ENCODE measurements around the gene EFCAB11. TPM values are rescaled to one million over a fixed set of nuclear protein-coding genes. Genes with fewer than 3 reads are reported as not detected.

Gene EFCAB11
- total and polyA plus RNA-seq, 2 of the 4 experiments (the other 2 are of a cell fraction), result 2.2 to 5.3 TPM

GRCh38 chr14:89899917-89900663, 54.4 kb downstream of the EFCAB11 start:
- H3K9me1 ChIP-seq (ENCODE audit: insufficient read depth, low read length), result no peaks in the 10 kb centered on the region; the same call in 1 of the 2 replicates
- H3K27ac ChIP-seq (ENCODE audit: insufficient read depth, low read length), result peak overlapping the region; percentile 100
- peak overlapping the region; percentile 98 for H4K5ac ChIP-seq (ENCODE audit: low read depth, low read length)
- ChIA-PET POLR2A (ENCODE audit: unreplicated experiment) (interaction anchor here (0.6 kb wide), 1 partner anchor 133 kb away, joined by 5 read pairs; no protein-coding TSS in a partner anchor), CTCF (interaction anchor here (0.6 to 1.1 kb wide), 3 partner anchors 95 to 268 kb away, joined by 3 to 5 read pairs (median 3); no protein-coding TSS in a partner anchor)
- in situ Hi-C loops (cut with MboI; ENCODE audit: low sequenced_read_pairs) (no loop called here), intact Hi-C loops (cut with micrococcal nuclease) (loop anchor here (1.0 to 2.0 kb wide), 3 partner anchors 55 to 860 kb away; no protein-coding TSS in a partner anchor), dilution Hi-C loops (cut with HindIII; ENCODE audit: low sequenced_read_pairs, unreplicated experiment) (no loop called here)
- no CpG with 5 or more reads among the region's 4 CpGs for WGBS, 2 experiments (ENCODE audit: extremely low coverage in 2 of 2, insufficient read length in 1 of 2)
- peak overlapping the region; percentile 79 for H3K4me2 ChIP-seq (ENCODE audit: low read depth, low read length)
- TSS peak; percentile 77 for BruUV-seq (replicated peaks)
- peak overlapping the region; percentile 97 for H3K56ac ChIP-seq (ENCODE audit: extremely low read depth, insufficient read depth, low read length)
- peak overlapping the region; percentile 99 for H3K9ac ChIP-seq (ENCODE audit: low read depth, low read length)
- no peaks in the 10 kb centered on the region for H3K27me3 ChIP-seq (ENCODE audit: control insufficient read depth, insufficient read depth, low read length)
- H3K36me3 ChIP-seq (ENCODE audit: control insufficient read depth, insufficient read depth, low read length), result peaks cover 1% of the 10 kb centered on the region; the same call in 1 of the 2 replicates
- H4K91ac ChIP-seq (ENCODE audit: insufficient read depth, low read depth, low read length), result peak overlapping the region; percentile 99
- peak overlapping the region; percentile 92 for H2BK15ac ChIP-seq (ENCODE audit: low read depth, low read length)
- peak overlapping the region; percentile 99 for H2BK5ac ChIP-seq (ENCODE audit: low read depth, low read length, poor library complexity, severe bottlenecking)
- peak overlapping the region; percentile 96 for H2BK20ac ChIP-seq (ENCODE audit: low read depth, low read length)
- H2AK9ac ChIP-seq (replicated peaks; ENCODE audit: low read depth, low read length, poor library complexity), result no peak overlapping the region
- H4K20me1 ChIP-seq (ENCODE audit: insufficient read depth, low read length), result no peaks in the 10 kb centered on the region
- H3K23ac ChIP-seq (ENCODE audit: low read depth, low read length), result peak overlapping the region; percentile 80; the same call in 1 of the 2 replicates
- peaks cover 0 to 7% of the 10 kb centered on the region in 2 experiments; a peak in 1 of 4 replicates for H3K79me1 ChIP-seq (ENCODE audit: low read depth in 1 of 2, low read length in 2 of 2)
- DNase-seq, result peak; percentile 49
- peak overlapping the region; percentile 99 for H3K18ac ChIP-seq (ENCODE audit: low read depth, low read length)
- peaks cover 9% of the 10 kb centered on the region for H3K4me1 ChIP-seq (ENCODE audit: control insufficient read depth, insufficient read depth, low read length)
- H2BK120ac ChIP-seq (ENCODE audit: low read depth, low read length), result peak overlapping the region; percentile 95
- H3K4ac ChIP-seq (ENCODE audit: low read depth, low read length), result peak overlapping the region; percentile 85
- peak overlapping the region; percentile 11; the same call in 1 of the 2 replicates for H3K4me3 ChIP-seq (ENCODE audit: insufficient read depth, low read depth, low read length)
- peak overlapping the region; percentile 75 for H2AK5ac ChIP-seq (ENCODE audit: low read depth, low read length)
- no peak overlapping the region for H2AFZ ChIP-seq (replicated peaks; ENCODE audit: low read length, poor library complexity)
- peak overlapping the region; percentile 66 for H3K14ac ChIP-seq (replicated peaks; ENCODE audit: low read depth, low read length)
- ATAC-seq (ENCODE audit: low read depth), result peak; percentile 49
- no peaks in the 10 kb centered on the region for H3K9me3 ChIP-seq (ENCODE audit: control insufficient read depth, insufficient read depth, low read length)
- peak overlapping the region; percentile 92 for H4K8ac ChIP-seq (ENCODE audit: low read depth in 2 of 2, low read length in 2 of 2)
- TF ChIP-seq POLR2A (IDR thresholded peaks at IDR 0.05; ENCODE audit: low read depth, low read length), result no peak
- no peak for TF ChIP-seq RCOR1 (IDR thresholded peaks at IDR 0.05; ENCODE audit: insufficient replicate concordance, low read length)
- TF ChIP-seq MAZ (IDR thresholded peaks at IDR 0.05; ENCODE audit: borderline replicate concordance, low read depth, low read length), result no peak
- no peak for TF ChIP-seq NFE2L2 (IDR thresholded peaks at IDR 0.05; ENCODE audit: low read depth, low read length)
- TF ChIP-seq BHLHE40 (IDR thresholded peaks at IDR 0.05; ENCODE audit: low read depth, low read length), result no peak
- no peak for TF ChIP-seq RFX5 (IDR thresholded peaks at IDR 0.05; ENCODE audit: low read depth, low read length)
- TF ChIP-seq ELK1 (IDR thresholded peaks at IDR 0.05; ENCODE audit: borderline replicate concordance, low read depth, low read length), result no peak
- peak; percentile 56 for TF ChIP-seq CTCF (conservative IDR thresholded peaks at IDR 0.05; ENCODE audit: low read depth, low read length)
- peak; percentile 37 for TF ChIP-seq MAFK (IDR thresholded peaks at IDR 0.05; ENCODE audit: low read depth, low read length)
- no peak for TF ChIP-seq FOS (IDR thresholded peaks at IDR 0.05; ENCODE audit: low read depth, low read length)
- peak; percentile 64 for TF ChIP-seq RAD21 (IDR thresholded peaks at IDR 0.05; ENCODE audit: low read length)
- TF ChIP-seq MXI1 (IDR thresholded peaks at IDR 0.05; ENCODE audit: borderline replicate concordance, low read depth, low read length), result no peak
- peak; percentile 60 for TF ChIP-seq SMC3 (IDR thresholded peaks at IDR 0.05; ENCODE audit: low read depth, low read length)
- TF ChIP-seq CHD1 (IDR thresholded peaks at IDR 0.05; ENCODE audit: low read depth, low read length), result no peak
